ENCODE results near the gene MOCOS.

The MOCOS gene

DNA sequence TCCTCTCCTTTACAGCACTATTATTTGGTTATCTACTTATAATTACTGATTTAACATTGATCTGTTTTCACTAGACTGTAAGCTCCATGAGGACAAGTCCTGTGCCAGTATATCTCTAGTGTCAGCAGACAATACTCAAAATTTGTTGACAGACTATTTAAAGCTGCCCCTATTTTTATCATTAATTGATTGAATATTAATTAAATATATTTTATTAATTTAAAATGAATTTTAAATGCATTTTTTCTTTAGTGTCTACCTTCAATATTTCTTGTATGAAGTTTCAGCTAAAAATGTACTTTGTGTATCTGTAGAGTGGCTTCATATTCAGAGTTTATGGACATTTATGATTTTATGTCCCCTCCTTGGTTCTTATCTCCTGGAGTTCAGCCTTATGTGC is 83.9 kb downstream of the MOCOS start:
- POLR2A ChIA-PET, result no interaction called here
- TF ChIP-seq, protein P1, sequence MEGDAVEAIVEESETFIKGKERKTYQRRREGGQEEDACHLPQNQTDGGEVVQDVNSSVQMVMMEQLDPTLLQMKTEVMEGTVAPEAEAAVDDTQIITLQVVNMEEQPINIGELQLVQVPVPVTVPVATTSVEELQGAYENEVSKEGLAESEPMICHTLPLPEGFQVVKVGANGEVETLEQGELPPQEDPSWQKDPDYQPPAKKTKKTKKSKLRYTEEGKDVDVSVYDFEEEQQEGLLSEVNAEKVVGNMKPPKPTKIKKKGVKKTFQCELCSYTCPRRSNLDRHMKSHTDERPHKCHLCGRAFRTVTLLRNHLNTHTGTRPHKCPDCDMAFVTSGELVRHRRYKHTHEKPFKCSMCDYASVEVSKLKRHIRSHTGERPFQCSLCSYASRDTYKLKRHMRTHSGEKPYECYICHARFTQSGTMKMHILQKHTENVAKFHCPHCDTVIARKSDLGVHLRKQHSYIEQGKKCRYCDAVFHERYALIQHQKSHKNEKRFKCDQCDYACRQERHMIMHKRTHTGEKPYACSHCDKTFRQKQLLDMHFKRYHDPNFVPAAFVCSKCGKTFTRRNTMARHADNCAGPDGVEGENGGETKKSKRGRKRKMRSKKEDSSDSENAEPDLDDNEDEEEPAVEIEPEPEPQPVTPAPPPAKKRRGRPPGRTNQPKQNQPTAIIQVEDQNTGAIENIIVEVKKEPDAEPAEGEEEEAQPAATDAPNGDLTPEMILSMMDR (IDR thresholded peaks at IDR 0.05; ENCODE audit: control extremely low read depth, extremely low read depth, low read depth, missing control alignments), result no peak
- CTCF ChIA-PET, result interaction anchor here (1.1 kb wide), 1 partner anchor 12 kb away, joined by 3 read pairs; no protein-coding TSS in a partner anchor
- no peak for DNase-seq (ENCODE audit: extremely low spot score)

DNA sequence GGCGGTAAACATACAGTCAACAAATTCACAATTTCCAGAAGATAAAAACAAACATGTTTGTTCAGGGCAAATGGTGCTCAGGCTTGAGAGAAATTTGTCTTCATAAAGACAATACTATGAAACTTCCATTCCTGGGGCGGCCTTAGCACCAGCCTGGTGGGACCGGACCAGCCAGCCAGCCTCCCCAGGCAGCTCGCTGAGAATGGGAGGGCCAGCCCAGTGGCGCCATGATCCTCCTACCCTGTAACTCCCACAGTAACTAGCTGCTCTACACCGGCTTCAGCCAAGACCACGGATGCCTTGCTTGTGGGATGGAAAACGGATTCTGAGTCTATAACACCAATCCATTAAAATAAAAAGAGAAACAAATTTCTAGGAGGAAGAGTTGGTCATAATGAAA is 86.0 kb downstream of the MOCOS start:
- TF ChIP-seq, protein P1 (IDR thresholded peaks at IDR 0.05; ENCODE audit: control extremely low read depth, extremely low read depth, low read depth, missing control alignments), result no peak
- DNase-seq (ENCODE audit: extremely low spot score), result no peak
- ChIA-PET CTCF (interaction anchor here (1.3 to 2.0 kb wide), 2 partner anchors 10 to 11 kb away, joined by 4 to 6 read pairs; no protein-coding TSS in a partner anchor), POLR2A (no interaction called here)

DNA sequence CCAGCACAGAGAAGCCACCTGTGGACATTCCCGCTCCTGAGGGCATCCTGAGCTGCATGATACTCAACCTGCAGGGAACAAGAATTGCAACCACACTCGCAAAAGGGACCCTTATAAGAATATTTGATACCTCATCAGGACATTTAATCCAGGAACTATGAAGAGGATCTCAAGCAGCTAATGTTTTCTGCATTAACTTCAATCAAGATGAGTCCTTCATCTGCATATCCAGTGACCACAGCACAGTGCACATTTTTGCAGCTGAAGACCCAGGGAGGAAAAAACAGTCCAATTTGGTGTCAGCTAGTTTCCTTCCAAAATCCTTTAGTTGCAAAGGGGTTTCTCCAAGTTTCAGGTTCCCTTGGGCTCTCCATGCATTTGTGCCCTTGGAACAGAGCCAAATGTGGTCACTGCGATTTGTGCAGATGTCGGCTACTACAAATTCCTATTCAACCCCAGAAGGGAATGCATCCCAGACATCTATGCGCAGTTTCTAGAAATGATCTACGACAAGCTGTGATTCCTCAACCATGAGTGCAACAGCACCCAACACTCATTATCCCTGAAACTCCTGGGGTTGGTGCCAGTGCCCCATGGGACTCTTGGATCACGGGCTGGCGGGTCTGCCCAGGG is 86.9 kb downstream of the MOCOS start:
- ChIA-PET POLR2A (no interaction called here), CTCF (interaction anchor here (1.0 to 2.0 kb wide), 4 partner anchors 9 to 26 kb away, joined by 3 to 6 read pairs (median 4); no protein-coding TSS in a partner anchor)
- TF ChIP-seq, protein P1 (IDR thresholded peaks at IDR 0.05; ENCODE audit: control extremely low read depth, extremely low read depth, low read depth, missing control alignments), result no peak
- DNase-seq (ENCODE audit: extremely low spot score), result no peak

DNA sequence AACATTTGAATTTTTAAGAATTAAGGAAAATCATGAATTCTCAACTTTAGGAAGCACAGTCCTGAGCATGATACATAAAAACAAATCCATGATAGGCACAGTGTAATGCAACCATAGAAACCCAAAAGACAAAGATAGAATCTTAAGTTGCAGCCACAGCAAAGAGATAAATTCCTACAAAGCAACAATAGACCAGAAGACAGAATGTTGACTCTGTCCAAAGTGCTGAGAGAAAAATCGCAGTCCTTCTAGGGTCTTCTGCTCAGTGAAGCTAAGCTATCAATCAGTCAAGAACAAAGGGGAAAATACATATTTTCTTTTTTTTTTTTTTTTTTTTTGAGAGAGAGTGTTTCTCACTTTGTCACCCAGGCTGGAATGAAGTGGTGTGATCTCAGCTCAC is 88.3 kb downstream of the MOCOS start:
- POLR2A ChIA-PET, result no interaction called here
- CTCF ChIA-PET, result interaction anchor here (1.2 kb wide), 1 partner anchor 9 kb away, joined by 3 read pairs; no protein-coding TSS in a partner anchor
- no peak for DNase-seq (ENCODE audit: extremely low spot score)
- TF ChIP-seq, protein P1 (IDR thresholded peaks at IDR 0.05; ENCODE audit: control extremely low read depth, extremely low read depth, low read depth, missing control alignments), result no peak

DNA sequence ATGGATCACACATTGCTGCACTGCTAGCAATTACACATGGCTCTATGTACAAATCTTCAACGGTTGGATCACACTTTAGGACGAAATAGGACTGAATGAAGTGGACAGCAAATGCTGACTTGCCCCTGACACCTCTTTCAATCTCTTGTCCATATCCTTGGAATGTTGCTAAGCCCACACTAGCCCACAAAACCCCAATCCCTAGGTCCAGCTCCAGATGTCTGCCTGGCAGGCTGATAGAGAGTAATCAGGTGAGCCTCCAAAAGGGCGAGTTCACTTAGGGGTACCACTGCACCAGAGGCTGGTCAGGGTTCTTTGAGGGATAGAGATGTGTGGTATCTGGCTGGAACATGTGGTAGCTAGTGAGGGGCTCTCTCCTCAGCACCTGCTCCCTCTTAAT is 91.7 kb downstream of the MOCOS start:
- TF ChIP-seq, protein P1 (IDR thresholded peaks at IDR 0.05; ENCODE audit: control extremely low read depth, extremely low read depth, low read depth, missing control alignments), result no peak
- DNase-seq (ENCODE audit: extremely low spot score), result no peak
- CTCF ChIA-PET, result interaction anchor here (1.1 to 3.4 kb wide), 4 partner anchors 15 to 261 kb away, joined by 3 to 14 read pairs (median 6); partner anchors contain the start of gene FHOD3
- POLR2A ChIA-PET, result no interaction called here

DNA sequence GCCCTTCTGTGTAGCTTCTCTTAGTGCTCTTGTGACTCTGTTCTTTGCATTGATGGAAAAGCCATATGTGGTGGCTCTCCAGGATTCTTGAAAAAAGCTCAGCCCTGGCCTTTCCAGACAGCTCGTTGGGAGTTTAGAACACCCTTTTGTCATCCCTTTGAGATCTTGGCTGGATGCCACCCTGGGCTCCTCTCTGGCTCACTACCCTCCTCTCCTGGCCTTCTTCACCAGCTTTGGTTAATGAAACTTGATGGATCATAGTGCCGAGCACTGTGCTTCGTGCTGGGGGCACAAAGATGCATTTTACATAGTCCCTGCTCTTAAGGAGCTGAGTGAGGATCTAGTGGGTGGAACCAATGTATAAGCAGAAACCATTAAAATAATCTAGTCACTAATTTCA is 94.6 kb downstream of the MOCOS start:
- CTCF ChIA-PET, result interaction anchor here (0.8 to 8.4 kb wide), 7 partner anchors 153 to 895 kb away, joined by 3 to 124 read pairs (median 5); partner anchors contain the start of gene SLC39A6
- POLR2A ChIA-PET, result no interaction called here

More for the DNA sequence above, 94.6 kb downstream of the MOCOS start:
- DNase-seq (ENCODE audit: extremely low spot score), result no peak
- TF ChIP-seq, protein P1 (IDR thresholded peaks at IDR 0.05; ENCODE audit: control extremely low read depth, extremely low read depth, low read depth, missing control alignments), result no peak

Data from GM10248 (cell line).